Type B pancreatic cell (in vitro differentiated cells): ENCODE results near the gene LCE2B. TPM values are rescaled to one million over a fixed set of nuclear protein-coding genes. Genes with fewer than 3 reads are reported as not detected.
"Not testable (repeated sequence)": the region's sequence is repeated elsewhere in the genome, so short reads cannot be mapped to it uniquely, and the experiment has no call there.

Source experiments
- DNase-seq: peaks from one replicate; pipeline ENCODE4 v3.0.0; 2021; ENCODE audit warnings: mixed read lengths; ENCODE audit not compliant: unreplicated experiment; ENCODE audit errors: extremely low spot score
- H3K27ac Mint-ChIP-seq: 2 replicates; pipeline ENCODE4 v1.8.0; 2021; ENCODE audit warnings: mild to moderate bottlenecking, mixed read lengths
- H3K27me3 Mint-ChIP-seq: 2 replicates; pipeline ENCODE4 v1.8.0; 2021; ENCODE audit warnings: mixed read lengths
- H3K36me3 Mint-ChIP-seq: 2 replicates; pipeline ENCODE4 v1.8.0; 2021; ENCODE audit warnings: mixed read lengths
- H3K4me1 Mint-ChIP-seq: one replicate; pipeline ENCODE4 v1.8.0; 2021; ENCODE audit warnings: mixed read lengths; ENCODE audit not compliant: unreplicated experiment
- H3K4me3 Mint-ChIP-seq: 2 replicates; pipeline ENCODE4 v1.8.0; 2021; ENCODE audit warnings: mild to moderate bottlenecking, mixed read lengths
- H3K9me3 Mint-ChIP-seq: 2 replicates; pipeline ENCODE4 v1.8.0; 2021; ENCODE audit warnings: mixed read lengths
- total RNA-seq: library from RNA; stranded (reverse); gene quantifications from 2 replicates; pipeline ENCODE4 v1.2.1, GENCODE V29; 2021; ENCODE audit warnings: low replicate concordance
- TF ChIP-seq, protein P1 (sequence below): fragments of 200-600 bp; sonication (generic); conservative IDR thresholded peaks from 2 replicates; pipeline ENCODE4 v1.5.0; 2021; ENCODE audit warnings: antibody characterized with exemption, mild to moderate bottlenecking

The LCE2B gene
- total RNA-seq, 1 donor from 2014 or later = not detected

- Mint-ChIP-seq H3K4me3 (no peak overlapping the region), H3K27ac (no peak overlapping the region), H3K27me3 (no peaks in the 10 kb centered on the region), H3K36me3 (no peaks in the 10 kb centered on the region), H3K9me3 (no peaks in the 10 kb centered on the region), H3K4me1 (no peaks in the 10 kb centered on the region)
- TF ChIP-seq, protein P1, sequence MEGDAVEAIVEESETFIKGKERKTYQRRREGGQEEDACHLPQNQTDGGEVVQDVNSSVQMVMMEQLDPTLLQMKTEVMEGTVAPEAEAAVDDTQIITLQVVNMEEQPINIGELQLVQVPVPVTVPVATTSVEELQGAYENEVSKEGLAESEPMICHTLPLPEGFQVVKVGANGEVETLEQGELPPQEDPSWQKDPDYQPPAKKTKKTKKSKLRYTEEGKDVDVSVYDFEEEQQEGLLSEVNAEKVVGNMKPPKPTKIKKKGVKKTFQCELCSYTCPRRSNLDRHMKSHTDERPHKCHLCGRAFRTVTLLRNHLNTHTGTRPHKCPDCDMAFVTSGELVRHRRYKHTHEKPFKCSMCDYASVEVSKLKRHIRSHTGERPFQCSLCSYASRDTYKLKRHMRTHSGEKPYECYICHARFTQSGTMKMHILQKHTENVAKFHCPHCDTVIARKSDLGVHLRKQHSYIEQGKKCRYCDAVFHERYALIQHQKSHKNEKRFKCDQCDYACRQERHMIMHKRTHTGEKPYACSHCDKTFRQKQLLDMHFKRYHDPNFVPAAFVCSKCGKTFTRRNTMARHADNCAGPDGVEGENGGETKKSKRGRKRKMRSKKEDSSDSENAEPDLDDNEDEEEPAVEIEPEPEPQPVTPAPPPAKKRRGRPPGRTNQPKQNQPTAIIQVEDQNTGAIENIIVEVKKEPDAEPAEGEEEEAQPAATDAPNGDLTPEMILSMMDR = no peak
- no peak for DNase-seq
Measured at GRCh38 chr1:152673016-152673415, 12.9 kb upstream of the LCE2B start.

GRCh38 chr1:152674983-152675382 is 10.9 kb upstream of the LCE2B start, which contains the start of gene LCE2C:
Gene LCE2C (plus strand): TSS chr1:152675279. CDS start chr1:152676016, 737 bp downstream.
- not testable (repeated sequence) for H3K9me3 Mint-ChIP-seq, H3K36me3 Mint-ChIP-seq, H3K4me1 Mint-ChIP-seq, H3K27ac Mint-ChIP-seq, H3K27me3 Mint-ChIP-seq, DNase-seq, H3K4me3 Mint-ChIP-seq

DNA sequence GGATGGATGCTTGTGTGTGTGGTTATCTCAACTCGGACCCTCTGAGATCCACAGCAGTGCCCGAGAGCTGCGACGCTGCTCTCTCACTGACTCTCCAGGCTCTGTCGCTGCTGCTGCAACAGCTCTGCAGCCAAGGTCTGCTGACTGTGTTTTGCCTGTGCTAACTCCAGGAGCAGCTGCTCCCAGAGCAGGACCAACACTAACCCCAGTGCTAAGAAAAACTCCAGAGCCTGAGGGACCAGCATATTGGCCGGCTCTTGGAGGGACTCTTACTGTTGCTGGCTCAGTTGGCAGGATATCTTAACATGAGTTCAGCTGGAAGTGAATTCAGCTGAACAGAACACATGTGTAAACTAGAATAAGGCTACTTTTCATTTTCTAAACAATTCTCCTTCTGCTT is 6.5 kb upstream of the LCE2B start:
- no peaks in the 10 kb centered on the region for H3K9me3 Mint-ChIP-seq
- H3K4me1 Mint-ChIP-seq = no peaks in the 10 kb centered on the region
- no peaks in the 10 kb centered on the region for H3K36me3 Mint-ChIP-seq
- no peak overlapping the region for H3K27ac Mint-ChIP-seq
- H3K27me3 Mint-ChIP-seq = no peaks in the 10 kb centered on the region
- no peak for DNase-seq
- TF ChIP-seq, protein P1 = no peak
- H3K4me3 Mint-ChIP-seq = no peak overlapping the region

DNA sequence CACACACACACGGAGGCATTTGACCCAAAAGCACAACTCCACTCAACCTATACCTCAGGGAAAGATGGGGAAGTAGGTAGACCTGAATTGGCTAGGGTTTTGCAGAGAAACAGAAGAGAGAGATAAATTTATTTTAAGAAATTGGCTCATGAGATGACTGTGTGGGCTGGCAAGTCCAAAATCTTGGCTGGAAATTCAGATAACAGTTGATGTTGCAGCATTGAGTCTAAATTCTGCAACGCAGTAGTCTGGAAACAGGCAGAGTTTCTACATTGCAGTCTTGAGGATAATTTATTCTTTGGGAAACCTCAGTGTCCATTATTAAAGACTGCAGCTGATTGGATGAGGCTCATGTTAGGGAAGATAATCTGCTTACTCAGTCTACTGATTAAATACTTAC is 4.3 kb upstream of the LCE2B start:
- no peaks in the 10 kb centered on the region for H3K36me3 Mint-ChIP-seq
- no peak for DNase-seq
- H3K27ac Mint-ChIP-seq = no peak overlapping the region
- TF ChIP-seq, protein P1 = no peak
- no peak overlapping the region for H3K4me3 Mint-ChIP-seq
- H3K9me3 Mint-ChIP-seq = no peaks in the 10 kb centered on the region
- no peaks in the 10 kb centered on the region for H3K4me1 Mint-ChIP-seq
- no peaks in the 10 kb centered on the region for H3K27me3 Mint-ChIP-seq

GRCh38 chr1:152683846-152684245 is 2.1 kb upstream of the LCE2B start:
- no peaks in the 10 kb centered on the region for H3K36me3 Mint-ChIP-seq
- no peak overlapping the region for H3K27ac Mint-ChIP-seq
- TF ChIP-seq, protein P1 = no peak
- H3K4me3 Mint-ChIP-seq = no peak overlapping the region
- H3K9me3 Mint-ChIP-seq = peaks cover 5% of the 10 kb centered on the region
- DNase-seq = no peak
- H3K27me3 Mint-ChIP-seq = no peaks in the 10 kb centered on the region
- H3K4me1 Mint-ChIP-seq = no peaks in the 10 kb centered on the region

DNA sequence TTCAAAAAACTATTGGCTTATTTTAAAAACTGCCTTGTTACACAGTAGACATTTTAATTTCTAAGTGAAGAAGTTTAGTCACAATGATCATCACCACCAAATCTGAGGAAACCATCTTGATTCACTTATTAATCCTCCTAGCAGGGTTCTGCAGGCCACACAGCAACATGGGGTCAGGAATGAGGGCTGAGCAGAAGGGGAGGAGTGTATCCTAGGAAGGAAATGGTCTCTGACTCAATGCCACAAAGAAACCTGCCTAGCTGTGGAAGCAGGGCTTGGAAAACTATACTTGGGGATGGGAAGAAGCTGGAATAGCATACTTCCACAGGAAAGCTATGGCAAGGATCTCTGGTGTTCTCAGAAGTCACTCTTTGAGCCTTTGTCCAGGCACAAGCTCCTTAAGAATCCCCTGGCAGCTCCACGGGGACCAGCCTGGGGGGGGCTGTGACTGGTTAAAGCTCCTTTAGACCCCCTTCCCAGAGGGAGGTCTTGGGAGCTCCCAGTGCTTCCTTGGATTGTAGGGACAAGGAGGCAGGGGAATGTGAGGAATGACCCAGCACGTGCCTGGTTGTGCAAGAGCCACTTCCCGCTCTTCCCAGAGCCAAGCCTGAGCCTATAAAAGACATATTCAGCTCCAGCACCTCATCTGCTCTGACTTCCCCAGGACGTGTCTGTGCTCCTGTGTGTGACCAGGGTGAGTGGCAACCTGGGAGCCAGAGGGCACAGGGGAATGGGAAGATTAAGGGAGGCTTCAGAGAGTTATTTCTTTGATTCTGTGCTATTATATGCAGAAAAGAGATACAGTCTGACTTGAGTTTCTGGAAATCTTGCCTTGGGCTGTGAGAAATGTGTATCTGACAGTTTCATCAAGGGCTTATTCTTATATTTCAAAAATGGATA is 12.0 kb downstream of the LCE2B start, which contains the start of gene LCE2A:
TSS of gene LCE2A (plus strand) at position 645 of the 900 bp plus-strand sequence. CDS start 557 bp downstream, outside the sequence.
- TF ChIP-seq, protein P1 = no peak
- no peaks in the 10 kb centered on the region for H3K36me3 Mint-ChIP-seq
- H3K27me3 Mint-ChIP-seq = no peaks in the 10 kb centered on the region
- H3K4me3 Mint-ChIP-seq = no peak within 1 kb of the TSS
- no peak within 1 kb of the TSS for H3K27ac Mint-ChIP-seq
- peaks cover 4% of the 10 kb centered on the region for H3K9me3 Mint-ChIP-seq
- H3K4me1 Mint-ChIP-seq = no peaks in the 10 kb centered on the region
- DNase-seq = no peak
